GM18907 (cell line): ENCODE data around the gene SSTR3.
"Not testable (repeated sequence)": the region's sequence is repeated elsewhere in the genome, so short reads cannot be mapped to it uniquely, and the experiment has no call there.

ENCODE experiments used
- ATAC-seq: cut with Tn5 transposase; IDR thresholded peaks from one replicate; pipeline ENCODE4 v1.9.1; 2021; ENCODE audit warnings: mild to moderate bottlenecking, moderate library complexity; ENCODE audit not compliant: unreplicated experiment

SSTR3 gene

DNA sequence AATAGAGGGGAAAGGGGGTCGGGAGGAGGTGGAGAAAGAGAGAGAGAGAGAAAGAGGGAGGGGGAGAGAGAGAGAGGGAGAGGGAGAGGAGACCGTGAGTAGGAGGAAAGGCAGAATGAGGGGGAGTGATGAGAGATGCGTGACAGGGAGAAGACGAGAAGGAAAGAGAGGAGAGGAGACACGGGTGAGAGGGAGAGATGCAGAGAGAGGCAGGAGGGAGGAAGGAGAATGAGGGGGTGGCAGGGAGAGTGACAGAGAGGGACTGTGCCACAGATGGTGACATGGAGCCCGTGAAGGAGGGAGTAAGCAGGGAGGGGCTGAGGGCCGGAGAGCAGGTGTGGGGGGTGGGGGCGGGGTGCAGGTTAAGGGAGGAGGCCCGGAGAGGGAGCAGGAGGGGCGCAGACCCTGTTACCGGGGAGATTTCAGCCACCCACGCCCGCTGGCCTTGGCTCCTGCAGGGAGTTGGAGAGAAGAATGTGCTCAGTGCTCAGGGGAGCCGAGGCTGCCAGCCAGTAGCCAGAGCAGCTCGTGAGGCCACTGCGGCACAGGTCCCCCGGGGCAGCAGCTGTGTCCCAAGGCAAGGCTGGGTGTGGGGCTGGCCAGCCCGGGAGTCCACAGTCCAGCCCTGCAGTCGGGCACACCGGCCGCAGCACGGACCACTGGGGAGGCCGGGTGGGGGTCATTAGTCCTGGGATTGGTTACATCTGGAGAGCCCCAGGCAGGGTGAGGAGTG lies at the start of gene SSTR3:
Gene SSTR3 (minus strand): TSS at position 304 of the 733 bp plus-strand sequence. CDS start 4,674 bp downstream, outside the sequence.
- ATAC-seq = no peak

DNA sequence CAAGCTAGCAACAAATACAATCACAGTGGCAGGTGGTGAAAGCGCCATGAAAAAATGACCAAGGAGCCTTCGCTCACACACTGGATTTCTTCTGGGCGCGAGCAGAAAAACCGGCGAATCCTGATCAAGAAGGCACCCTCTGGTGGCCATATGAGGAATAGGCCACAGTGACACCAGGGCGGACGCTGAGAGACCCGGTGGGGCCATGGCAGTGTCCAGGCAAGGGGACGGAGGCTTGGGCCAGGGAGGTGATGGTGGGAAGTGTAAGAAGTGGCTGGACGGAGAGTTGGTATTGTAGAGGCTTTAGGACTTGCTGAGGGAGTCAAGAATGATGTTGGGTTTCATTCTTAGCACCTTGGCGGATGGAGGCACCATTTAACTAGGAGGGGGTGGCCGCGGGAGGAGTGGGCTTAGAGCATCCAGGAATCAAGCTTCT lies 48.6 kb upstream of the SSTR3 start:
- peak; percentile 51 for ATAC-seq

DNA sequence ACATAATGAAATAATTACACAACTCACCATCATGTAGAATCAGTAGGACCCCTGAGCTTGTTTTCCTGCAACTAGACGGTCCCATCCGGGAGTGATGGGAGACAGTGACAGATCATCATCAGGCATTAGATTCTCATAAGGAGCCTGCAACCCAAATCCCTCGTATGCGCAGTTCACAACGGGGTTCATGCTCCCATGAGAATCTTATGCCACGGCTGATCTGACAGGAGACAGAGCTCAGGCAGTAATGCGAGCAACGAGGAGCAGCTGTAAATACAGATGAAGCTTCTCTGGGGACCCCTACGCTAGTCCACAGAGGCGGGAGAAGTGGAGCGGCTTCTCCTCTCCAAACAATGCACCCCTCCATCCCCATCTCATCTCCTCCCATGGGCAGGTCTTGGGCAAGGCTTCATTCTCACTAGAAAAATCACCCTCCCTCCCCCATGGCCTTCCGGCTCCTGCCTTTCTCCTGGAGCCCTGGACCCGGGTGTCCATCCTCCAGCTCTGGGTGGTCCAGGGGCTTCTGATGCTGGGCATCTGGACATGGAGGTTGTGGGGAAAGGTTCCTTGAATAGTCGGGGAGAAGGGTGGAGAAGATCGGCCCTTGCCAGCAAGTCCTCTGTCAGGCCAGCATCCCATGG lies 48.0 kb upstream of the SSTR3 start:
- no peak for ATAC-seq

DNA sequence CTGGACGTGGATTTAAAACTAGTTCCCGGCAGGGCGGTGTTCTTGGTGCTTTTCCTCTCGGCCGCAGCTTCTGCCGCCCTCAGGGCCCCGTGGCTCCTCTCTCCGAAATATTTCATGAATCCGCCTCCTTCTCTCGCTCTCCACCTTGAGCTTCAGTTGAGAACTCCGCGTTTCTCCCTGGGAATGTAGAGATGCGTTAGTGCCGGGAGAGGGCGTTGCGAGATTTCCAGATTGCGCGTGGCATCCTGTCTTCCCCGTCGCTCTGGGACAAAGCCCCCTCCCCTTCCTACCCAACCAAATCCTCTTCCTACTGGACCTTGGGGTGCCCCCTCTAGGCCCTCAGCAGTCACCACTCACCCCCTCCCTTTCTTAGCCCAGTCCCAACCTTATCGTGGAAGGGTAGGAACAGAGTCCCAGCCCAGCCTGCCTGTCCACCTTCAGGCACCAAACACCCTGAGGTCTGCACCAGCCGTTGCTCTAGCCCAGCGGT lies 47.3 kb upstream of the SSTR3 start:
- no peak for ATAC-seq

DNA sequence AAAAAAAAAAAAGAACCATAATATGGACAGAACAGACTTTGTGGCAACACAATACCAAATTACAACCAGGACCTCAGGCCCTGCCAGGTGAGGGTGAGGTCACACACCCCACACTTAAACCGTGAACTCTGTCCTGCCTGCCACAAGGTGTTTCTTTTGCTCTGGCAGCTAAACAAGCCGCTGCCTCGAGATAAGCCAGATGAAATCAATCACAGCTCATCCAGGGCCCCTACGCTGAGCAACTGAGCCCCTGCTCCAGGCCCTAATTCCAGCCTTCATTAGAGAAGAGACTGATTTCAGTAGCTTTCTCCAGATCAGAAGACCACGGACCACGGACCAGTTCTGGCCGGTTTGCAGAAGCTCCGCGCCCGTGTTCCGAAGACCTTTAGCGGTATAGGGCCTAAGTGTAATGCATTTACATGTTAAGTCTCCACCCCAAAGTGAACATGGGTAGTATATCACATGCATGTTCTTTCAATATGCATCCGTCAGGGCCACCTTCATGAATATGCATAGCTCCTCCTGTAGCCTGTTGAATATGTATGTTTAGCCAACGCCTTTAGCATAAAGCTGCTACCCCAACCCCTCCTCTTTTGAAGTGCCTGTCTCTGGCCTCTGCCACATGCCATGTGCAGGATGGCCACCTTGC lies 46.6 kb upstream of the SSTR3 start:
- ATAC-seq = no peak

DNA sequence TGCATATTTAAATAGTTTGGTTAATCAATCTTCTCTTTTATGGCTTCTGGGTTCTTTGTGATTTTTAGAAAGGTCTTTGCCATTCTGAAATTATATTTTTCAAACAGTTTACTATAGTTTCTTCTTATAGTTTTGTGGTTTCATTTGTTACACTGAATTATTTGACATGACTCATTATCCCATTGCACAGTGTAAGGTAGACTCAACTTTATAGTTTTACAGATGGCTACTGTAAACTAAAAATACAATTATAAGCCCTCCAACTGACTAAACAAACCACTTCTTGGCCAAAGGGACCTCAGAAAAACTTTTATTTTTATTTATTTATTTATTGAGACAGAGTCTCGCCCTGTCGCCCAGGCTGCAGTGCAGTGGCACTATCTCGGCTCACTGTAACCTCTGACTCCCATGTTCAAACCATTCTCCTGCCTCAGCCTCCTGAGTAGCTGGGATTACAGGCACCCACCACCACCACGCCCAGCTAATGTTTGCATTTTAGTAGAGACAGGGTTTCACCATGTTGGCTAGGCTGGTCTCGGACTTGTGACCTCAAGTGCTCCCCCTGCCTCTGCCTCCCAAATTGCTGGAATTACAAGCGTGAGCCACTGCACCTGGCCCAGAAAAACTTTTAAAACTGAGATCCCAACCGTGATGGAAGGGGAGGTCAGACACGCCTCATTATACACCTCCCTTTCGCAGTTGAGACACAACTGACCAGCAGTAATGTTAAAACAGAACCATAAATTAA lies 45.9 kb upstream of the SSTR3 start:
- no peak for ATAC-seq

DNA sequence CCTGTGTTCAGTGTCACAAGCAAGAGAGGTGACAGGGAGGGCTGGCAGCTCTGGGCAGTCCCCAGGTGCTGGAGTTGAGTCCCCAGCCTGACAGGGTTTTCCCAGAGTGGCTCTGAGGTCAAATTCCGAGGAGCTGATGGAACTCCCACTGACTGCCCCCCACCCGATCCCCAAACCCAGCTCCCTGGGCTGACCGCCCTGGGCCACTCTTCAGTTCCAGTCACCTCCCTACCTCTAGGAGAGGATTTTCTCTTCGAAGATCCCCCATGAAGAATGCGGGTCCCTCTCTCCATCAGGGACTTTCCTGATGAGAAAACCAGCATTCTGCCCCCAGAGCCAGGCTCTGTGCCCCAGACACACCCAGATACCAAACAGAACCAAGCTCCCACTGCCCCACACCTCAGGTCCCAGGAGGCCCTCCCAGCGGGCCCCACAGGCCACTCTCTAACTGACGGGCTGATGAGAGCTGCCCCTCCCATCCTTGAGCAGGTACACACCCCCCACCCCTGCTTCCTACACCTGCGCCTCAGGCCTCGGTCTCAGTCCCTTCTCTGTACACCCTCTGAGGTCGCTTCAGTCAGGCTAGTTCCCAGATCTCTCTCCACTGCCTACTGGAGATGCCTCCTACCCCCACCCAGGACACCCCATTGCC lies 43.9 kb upstream of the SSTR3 start:
- no peak for ATAC-seq

DNA sequence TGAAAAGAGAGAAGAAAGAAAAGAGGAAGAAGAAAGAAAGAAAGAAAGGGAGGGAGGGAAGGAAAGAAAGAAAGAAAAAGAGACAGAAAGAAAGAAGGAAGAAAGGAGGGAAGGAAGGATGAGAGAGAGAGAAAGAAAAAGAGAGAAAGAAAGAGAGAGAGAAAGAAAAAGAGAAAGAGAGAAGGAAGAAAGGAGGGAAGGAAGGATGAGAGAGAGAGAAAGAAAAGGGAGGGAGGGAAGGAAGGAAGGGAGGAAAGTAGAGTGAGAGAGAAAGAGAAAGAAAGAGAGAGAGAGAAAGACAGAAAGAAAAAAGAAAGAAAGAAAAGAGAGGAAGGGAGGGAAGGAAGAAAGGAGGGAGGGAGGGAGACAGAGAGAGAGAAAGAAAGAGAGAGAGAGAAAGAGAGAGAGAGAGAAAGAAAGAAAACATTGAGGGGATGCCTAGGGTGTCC lies 43.3 kb upstream of the SSTR3 start:
- no peak for ATAC-seq

DNA sequence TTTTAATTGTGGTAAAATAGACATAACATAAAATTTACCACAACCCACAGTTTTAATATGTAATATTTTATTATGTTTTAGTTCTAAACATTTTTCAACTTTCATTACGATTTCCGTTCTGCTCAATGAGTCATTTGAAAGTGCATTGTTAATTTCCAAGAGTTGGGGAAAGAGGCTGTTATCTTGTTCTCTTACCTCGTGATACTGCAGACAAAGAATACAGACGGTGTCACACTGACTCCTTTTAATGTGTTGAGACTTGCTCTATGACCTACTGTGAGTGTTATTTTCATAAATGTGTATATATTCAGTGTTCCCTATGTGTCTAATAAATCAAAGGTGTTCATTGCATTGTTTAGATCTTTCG lies 42.6 kb upstream of the SSTR3 start:
- ATAC-seq = no peak

DNA sequence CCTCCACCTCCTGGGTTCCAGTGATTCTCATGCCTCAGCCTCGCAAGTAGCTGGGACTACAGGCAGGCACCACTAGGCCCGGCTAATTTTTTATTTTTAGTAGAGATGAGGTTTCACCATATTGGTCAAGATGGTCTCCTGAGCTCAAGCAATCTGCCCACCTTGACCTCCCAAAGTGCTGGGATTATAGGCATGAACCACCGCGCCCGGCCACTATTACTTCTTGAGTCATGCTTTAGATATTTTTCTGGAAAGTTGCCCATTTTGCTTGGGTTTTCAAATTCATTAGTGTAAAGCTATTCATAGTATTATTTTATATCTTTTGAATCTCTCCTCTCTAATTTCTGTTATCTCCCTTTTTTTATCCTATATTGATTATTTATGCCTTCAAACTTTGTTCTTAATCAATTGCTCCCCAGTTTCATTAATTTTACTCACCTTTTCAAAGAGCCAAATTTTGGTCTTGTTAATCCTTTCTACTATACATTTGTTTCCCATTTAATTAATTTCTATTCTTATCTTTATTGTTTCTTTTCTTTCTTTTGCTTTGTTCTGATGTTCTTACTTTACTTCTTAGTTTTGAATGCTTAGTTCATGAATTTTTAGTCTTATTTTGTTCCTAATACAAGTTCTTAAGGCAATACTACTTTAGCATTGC lies 42.1 kb upstream of the SSTR3 start:
- no peak for ATAC-seq

DNA sequence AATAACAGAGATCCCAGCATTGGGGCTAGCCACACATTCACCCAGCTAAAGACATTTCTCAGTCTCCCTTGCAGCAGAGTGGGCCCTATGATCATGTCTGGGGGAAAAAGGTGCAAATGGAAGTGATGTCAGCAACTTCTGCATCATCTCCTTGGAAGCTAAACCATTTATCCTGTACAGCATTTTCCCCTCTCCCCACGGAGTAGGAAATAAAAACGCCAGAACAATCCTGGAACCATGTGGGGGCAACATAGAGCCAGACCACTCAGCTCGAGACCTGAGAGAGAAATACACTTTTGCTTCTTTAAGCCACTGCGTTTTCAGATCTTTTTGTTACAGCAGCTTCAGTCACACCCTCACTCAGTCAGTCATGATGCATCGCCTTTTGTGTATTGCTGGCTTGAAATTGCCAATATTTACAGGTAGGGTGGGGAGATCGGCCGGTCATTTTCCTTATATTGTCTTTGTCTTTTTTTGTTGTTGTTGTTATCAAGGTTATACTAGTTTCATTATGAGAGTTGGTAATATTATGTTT lies 40.9 kb upstream of the SSTR3 start:
- ATAC-seq = no peak

DNA sequence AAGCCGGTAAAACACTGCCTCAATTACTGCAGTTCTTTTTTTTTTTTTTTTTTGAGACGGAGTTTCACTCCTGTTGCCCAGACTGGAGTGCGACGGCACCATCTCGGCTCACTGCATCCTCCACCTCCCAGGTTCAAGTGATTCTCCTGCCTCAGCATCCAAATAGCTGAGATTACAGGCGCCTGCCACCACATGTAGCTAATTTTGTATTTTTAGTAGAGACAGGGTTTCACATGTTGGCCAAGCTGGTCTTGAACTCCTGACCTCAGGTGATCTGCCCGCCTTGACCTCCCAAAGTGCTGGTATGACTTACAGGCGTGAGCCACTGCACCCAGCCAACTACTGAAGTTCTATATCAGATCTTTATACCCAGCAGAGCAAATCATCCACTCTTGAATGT lies 39.6 kb upstream of the SSTR3 start:
- not testable (repeated sequence) for ATAC-seq

DNA sequence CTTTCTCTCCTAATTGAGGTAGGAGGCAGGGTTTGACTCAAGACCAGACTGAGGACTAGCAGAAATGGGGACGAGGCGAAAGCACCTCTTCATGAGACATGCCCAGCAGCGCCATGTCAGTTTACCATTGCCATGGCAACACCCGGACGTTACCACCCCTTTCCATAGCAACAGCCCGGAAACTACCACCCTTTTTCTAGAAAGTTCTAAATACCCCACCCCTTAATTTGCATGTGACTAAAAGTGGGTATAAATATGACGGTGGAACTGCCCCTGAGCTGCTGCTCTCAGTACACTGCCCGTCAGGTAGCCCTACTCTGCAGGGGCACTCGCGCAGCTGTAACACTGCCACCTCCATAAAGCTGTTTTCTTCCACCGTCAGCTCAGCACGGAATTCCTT lies 37.7 kb upstream of the SSTR3 start:
- ATAC-seq = no peak

DNA sequence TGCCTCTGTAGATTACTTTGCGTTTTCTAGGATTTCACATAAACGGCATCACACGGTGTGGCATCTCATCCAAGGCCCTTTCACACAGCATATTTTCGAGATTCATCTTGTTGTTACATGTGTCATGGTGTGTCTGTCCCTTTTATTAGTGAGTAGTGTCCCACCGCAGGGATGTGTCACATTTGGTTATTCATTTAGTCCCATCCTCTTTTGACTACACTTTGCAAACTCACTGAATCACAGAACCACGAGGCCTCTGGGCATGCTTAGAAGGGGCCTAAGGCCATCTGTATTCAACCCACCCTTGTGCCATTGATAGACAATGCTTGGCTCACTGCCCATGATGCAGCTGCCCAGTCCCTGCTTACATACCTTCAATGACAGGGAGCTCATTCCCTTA lies 36.0 kb upstream of the SSTR3 start:
- ATAC-seq = no peak

DNA sequence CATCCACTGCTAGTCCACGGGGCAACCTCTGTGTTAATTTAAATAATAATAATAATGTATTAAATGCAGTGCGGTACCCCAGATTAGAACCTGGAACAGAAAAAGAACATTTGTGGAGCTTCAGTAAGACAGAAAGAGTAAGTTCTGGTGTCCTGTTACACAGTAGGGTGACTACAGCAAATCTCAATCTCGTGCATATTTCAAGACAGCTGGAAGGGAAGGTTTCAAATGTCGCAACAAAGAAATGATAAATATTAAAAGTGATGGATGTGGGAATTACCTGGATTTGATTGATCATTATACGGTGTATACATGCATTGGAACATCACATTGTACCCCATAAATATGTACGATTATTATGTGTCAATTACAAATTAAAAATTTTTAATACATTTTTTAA lies 33.5 kb upstream of the SSTR3 start:
- ATAC-seq = no peak

DNA sequence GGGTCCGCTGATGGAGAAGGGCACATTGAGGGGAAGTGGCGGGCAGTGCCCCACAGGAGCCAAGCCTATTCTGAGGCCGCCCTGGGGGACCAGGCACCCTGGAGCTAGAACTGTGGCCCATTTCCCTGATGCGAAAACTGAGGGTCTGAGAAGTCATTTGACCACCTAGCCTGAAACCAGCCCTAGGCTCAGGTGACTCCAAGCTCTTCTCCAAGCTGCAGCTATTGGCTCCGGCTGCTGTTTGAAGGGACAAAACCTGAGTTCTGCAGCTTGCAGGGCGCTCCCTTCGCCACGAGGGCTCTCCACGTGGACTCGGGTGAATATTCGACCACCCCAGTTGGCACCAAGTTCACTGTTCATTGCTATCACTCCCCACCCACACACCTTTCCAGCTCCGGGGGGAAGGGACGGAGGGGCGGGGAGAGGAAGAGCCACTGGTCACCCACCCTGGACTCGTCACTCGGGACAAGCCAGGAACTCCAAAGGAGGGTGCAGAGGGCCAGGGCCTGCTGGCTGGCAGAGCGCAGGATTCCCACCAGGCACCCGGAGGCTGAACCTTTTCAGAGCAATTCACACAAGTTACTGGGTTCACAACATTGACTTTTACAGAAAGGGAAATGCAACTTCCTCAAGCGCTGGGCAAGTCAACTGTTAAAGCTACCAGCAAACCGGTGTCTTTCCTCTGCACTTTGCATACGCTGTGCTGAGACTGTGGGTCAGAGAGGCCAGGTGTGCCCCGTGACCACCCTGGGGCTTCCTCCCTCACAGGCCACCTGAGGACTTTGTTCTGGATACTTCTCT lies 32.8 kb upstream of the SSTR3 start:
- no peak for ATAC-seq

DNA sequence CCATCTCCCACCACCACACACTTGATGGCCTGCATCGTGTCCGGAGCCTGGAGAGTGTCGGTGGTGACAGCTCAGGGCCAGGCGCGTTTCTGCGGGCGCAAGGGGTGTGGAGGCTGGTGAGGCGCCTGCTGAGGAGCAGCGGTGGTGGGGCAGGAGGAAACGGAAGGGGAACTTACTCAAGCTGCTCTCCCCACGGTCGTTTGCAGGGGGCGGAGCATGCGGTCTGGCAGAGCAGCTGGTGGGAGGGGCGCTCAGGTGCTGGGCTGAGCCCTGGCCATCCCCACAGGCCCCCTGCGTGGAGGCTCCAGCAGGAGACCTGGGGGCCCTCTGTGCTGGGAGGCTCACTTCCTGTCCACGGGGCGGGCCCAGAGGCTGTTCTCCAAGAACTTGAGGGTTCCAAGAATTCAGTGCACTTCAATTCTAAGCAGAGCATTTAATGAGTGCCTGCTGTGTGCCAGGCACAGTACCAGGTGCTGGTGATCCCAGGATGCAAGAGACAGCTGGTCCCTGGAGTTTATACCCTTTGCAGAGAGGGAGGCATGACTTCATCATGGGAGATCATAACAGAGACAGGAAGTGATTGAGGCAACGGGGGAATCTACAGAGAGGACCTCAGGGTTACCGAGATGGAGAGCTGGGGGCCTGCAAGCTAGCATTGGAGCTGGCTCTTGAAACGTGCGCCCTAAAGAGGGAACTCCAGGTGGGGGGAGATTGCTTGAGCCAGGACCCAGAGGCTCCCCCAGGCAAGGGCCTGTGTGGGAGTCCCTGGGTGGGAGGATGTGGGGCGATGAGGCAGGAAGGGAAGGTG lies 32.0 kb upstream of the SSTR3 start, which contains the start of gene RAC2:
Gene RAC2 (minus strand): TSS at position 156 of the 808 bp plus-strand sequence. CDS start 121 bp downstream, at position 35.
- ATAC-seq = peak; percentile 47
